ENCODE results near the gene CARD18.

Gene CARD18

GRCh38 chr11:105149477-105149876 is 9.9 kb upstream of the CARD18 start:
- DNase-seq: no peak
- Histone ChIP-seq H3K36me3 (no peaks in the 10 kb centered on the region), H3K4me3 (ENCODE audit: low read depth, low read length) (no peak overlapping the region), H3K4me1 (no peaks in the 10 kb centered on the region), H3K27me3 (no peaks in the 10 kb centered on the region), H3K9me3 (no peaks in the 10 kb centered on the region)
- no peak for TF ChIP-seq CTCF (IDR thresholded peaks at IDR 0.05; ENCODE audit: low read depth, low read length)

- H3K4me3 ChIP-seq (ENCODE audit: low read depth, low read length): no peak overlapping the region
- H3K4me1 ChIP-seq: no peaks in the 10 kb centered on the region
- no peaks in the 10 kb centered on the region for H3K9me3 ChIP-seq
- no peaks in the 10 kb centered on the region for H3K27me3 ChIP-seq
- no peak for DNase-seq
- no peak for TF ChIP-seq CTCF (IDR thresholded peaks at IDR 0.05; ENCODE audit: low read depth, low read length)
- H3K36me3 ChIP-seq: no peaks in the 10 kb centered on the region
Observed at GRCh38 chr11:105148241-105148640, 8.7 kb upstream of the CARD18 start.

GRCh38 chr11:105144887-105145286 is 5.3 kb upstream of the CARD18 start:
- no peak for DNase-seq
- no peaks in the 10 kb centered on the region for H3K27me3 ChIP-seq
- H3K4me1 ChIP-seq: no peaks in the 10 kb centered on the region
- no peaks in the 10 kb centered on the region for H3K9me3 ChIP-seq
- no peak overlapping the region for H3K4me3 ChIP-seq (ENCODE audit: low read depth, low read length)
- TF ChIP-seq CTCF (IDR thresholded peaks at IDR 0.05; ENCODE audit: low read depth, low read length): no peak
- H3K36me3 ChIP-seq: no peaks in the 10 kb centered on the region

- Histone ChIP-seq H3K27me3 (no peaks in the 10 kb centered on the region), H3K4me3 (ENCODE audit: low read depth, low read length) (no peak overlapping the region), H3K4me1 (no peaks in the 10 kb centered on the region), H3K36me3 (no peaks in the 10 kb centered on the region), H3K9me3 (no peaks in the 10 kb centered on the region)
- no peak for TF ChIP-seq CTCF (IDR thresholded peaks at IDR 0.05; ENCODE audit: low read depth, low read length)
- no peak for DNase-seq
Observed at GRCh38 chr11:105142167-105142566, 2.6 kb upstream of the CARD18 start.

GRCh38 chr11:105137286-105137685 is 2.3 kb downstream of the CARD18 start:
- no peak for DNase-seq

GRCh38 chr11:105135883-105136282 is 3.7 kb downstream of the CARD18 start:
- no peak for TF ChIP-seq CTCF (IDR thresholded peaks at IDR 0.05; ENCODE audit: low read depth, low read length)
- no peaks in the 10 kb centered on the region for H3K9me3 ChIP-seq
- no peak overlapping the region for H3K4me3 ChIP-seq (ENCODE audit: low read depth, low read length)
- no peaks in the 10 kb centered on the region for H3K4me1 ChIP-seq
- no peak for DNase-seq
- no peaks in the 10 kb centered on the region for H3K27me3 ChIP-seq
- no peaks in the 10 kb centered on the region for H3K36me3 ChIP-seq

More at GRCh38 chr11:105137286-105137685, 2.3 kb downstream of the CARD18 start:
- H3K4me3 ChIP-seq (ENCODE audit: low read depth, low read length): no peak overlapping the region
- H3K36me3 ChIP-seq: no peaks in the 10 kb centered on the region
- H3K9me3 ChIP-seq: no peaks in the 10 kb centered on the region
- H3K4me1 ChIP-seq: no peaks in the 10 kb centered on the region
- TF ChIP-seq CTCF (IDR thresholded peaks at IDR 0.05; ENCODE audit: low read depth, low read length): no peak
- H3K27me3 ChIP-seq: no peaks in the 10 kb centered on the region

Measured in BE2C (cell line).